Measurements from ENCODE around the gene EFR3B. TPM values are rescaled to one million over a fixed set of nuclear protein-coding genes. Genes with fewer than 3 reads are reported as not detected.
A peak's percentile ranks its signal among the peaks of the same experiment; 100 is the strongest.

The EFR3B gene
- total RNA-seq, 1 donor from 2014 or later, result 17.2 TPM

DNA sequence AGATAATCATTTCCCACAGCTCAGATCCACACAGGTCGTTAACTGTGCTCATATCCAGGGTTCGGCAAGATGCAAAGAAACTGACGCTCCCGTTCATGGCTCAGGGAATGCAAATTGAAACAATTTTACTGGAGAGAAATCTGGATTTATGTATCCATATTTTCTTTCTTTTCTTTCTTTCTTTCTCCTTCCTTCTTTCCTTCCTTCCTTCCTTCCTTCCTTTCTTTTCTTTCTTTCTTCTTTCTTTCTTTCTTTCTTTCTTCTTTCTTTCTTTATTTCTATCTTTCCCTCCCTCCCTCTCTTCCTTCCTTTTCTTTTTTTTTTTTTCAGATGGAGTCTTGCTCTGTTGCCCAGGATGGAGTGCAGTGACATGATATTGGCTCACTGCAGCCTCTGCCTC, 146.5 kb downstream of the EFR3B start:
- H2AFZ ChIP-seq (replicated peaks), result no peak overlapping the region
- no peaks in the 10 kb centered on the region for H3K9me3 Mint-ChIP-seq
- H4K20me1 ChIP-seq (ENCODE audit: low read depth), result no peaks in the 10 kb centered on the region
- DNase-seq (ENCODE audit: low spot score), result no peak
- no peak overlapping the region for H3K27ac ChIP-seq
- no peak overlapping the region for H3K4me2 ChIP-seq
- no peak overlapping the region for H3K9ac ChIP-seq
- H3K4me1 ChIP-seq, result peaks cover 15% of the 10 kb centered on the region
- H3K9me3 ChIP-seq (ENCODE audit: low read depth), result no peaks in the 10 kb centered on the region
- no peaks in the 10 kb centered on the region for H3K27me3 ChIP-seq
- H3K27me3 Mint-ChIP-seq (ENCODE audit: insufficient read depth, low read depth), result peaks cover 16% of the 10 kb centered on the region
- no peaks in the 10 kb centered on the region for H3K36me3 Mint-ChIP-seq
- no peak overlapping the region for H3K4me3 Mint-ChIP-seq
- TF ChIP-seq CTCF (IDR thresholded peaks at IDR 0.05) (no peak), EZH2phosphoT487 (IDR thresholded peaks at IDR 0.05) (no peak), EZH2 (IDR thresholded peaks at IDR 0.05) (no peak)
- no peaks in the 10 kb centered on the region for H3F3A ChIP-seq (ENCODE audit: low read depth)
- H3K27ac Mint-ChIP-seq, result peak overlapping the region; percentile 50
- no peaks in the 10 kb centered on the region for H3K79me2 ChIP-seq (ENCODE audit: low read depth)
- H3K36me3 ChIP-seq, result no peaks in the 10 kb centered on the region
- H3K4me1 Mint-ChIP-seq, result peaks cover 35% of the 10 kb centered on the region
- no peak overlapping the region for H3K4me3 ChIP-seq

DNA sequence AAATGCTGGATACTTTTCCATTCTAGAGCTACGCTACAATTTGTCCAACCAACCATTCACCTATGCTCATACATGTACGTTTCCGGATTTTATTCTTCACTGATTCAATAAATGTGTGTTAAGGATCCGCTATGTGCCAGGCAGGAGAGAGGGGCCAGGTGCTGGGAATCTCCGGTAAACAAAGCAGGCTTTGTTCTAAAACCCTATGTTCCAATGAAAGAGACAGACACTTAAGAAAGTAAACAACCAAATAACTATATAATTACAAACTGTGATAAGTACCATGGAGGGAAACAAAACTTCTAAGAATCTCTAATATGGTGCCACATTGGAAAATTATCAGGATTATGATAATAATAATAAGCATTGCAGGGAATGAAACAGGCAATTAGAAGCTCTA, 148.7 kb downstream of the EFR3B start:
- Histone ChIP-seq H3K4me2 (no peak overlapping the region), H3K9me3 (ENCODE audit: low read depth) (no peaks in the 10 kb centered on the region), H3K4me3 (no peak overlapping the region), H3K79me2 (ENCODE audit: low read depth) (no peaks in the 10 kb centered on the region), H2AFZ (replicated peaks) (no peak overlapping the region), H3K27ac (no peak overlapping the region), H3K4me1 (peaks cover 22% of the 10 kb centered on the region), H3K9ac (no peak overlapping the region), H4K20me1 (ENCODE audit: low read depth) (no peaks in the 10 kb centered on the region), H3K36me3 (no peaks in the 10 kb centered on the region), H3K27me3 (no peaks in the 10 kb centered on the region), H3F3A (ENCODE audit: low read depth) (peaks cover 3% of the 10 kb centered on the region)
- no peak for DNase-seq (ENCODE audit: low spot score)
- peak overlapping the region; percentile 19 for H3K27ac Mint-ChIP-seq
- H3K36me3 Mint-ChIP-seq, result no peaks in the 10 kb centered on the region
- H3K27me3 Mint-ChIP-seq (ENCODE audit: insufficient read depth, low read depth), result peaks cover 15% of the 10 kb centered on the region
- peaks cover 50% of the 10 kb centered on the region for H3K4me1 Mint-ChIP-seq
- H3K4me3 Mint-ChIP-seq, result no peak overlapping the region
- TF ChIP-seq EZH2phosphoT487 (IDR thresholded peaks at IDR 0.05), result no peak
- TF ChIP-seq EZH2 (IDR thresholded peaks at IDR 0.05), result no peak
- no peak for TF ChIP-seq CTCF (IDR thresholded peaks at IDR 0.05)
- no peaks in the 10 kb centered on the region for H3K9me3 Mint-ChIP-seq

DNA sequence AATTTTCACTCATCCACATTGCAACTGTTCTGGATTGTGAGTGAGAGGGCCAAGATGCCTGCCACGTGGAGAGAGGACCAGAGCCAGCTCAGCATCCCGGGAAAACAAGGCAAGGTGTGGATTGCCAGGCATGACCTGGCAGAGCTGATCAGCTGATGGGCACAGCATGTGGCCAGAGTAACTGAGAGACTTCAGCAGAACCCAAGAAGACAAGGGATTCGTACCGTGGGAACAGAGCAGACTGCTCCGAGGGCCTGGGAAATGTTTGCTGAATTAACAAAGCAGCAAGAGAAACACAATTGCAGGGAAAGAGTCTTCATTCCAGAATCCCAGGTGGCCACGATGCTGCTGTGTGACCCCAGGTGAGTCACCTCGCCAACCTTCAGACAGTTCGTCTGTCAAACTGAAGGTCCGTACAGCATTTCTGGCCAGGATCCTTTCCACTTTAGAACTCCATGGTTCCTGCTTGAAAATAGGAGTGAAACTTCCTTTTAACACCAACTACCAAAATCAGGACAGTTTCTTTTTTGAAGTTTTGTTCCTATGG, 152.8 kb downstream of the EFR3B start:
- Mint-ChIP-seq H3K27ac (peak overlapping the region; percentile 6), H3K9me3 (no peaks in the 10 kb centered on the region)
- no peaks in the 10 kb centered on the region for H3K27me3 ChIP-seq

More for the DNA sequence above, 152.8 kb downstream of the EFR3B start:
- Histone ChIP-seq H3K4me3 (no peak overlapping the region), H3K79me2 (ENCODE audit: low read depth) (no peaks in the 10 kb centered on the region), H3K4me2 (no peak overlapping the region), H3K27ac (no peak overlapping the region), H2AFZ (replicated peaks) (no peak overlapping the region), H4K20me1 (ENCODE audit: low read depth) (no peaks in the 10 kb centered on the region), H3K9ac (no peak overlapping the region), H3F3A (ENCODE audit: low read depth) (peaks cover 10% of the 10 kb centered on the region), H3K9me3 (ENCODE audit: low read depth) (no peaks in the 10 kb centered on the region), H3K36me3 (no peaks in the 10 kb centered on the region), H3K4me1 (peaks cover 16% of the 10 kb centered on the region)
- H3K36me3 Mint-ChIP-seq, result no peaks in the 10 kb centered on the region
- TF ChIP-seq CTCF (IDR thresholded peaks at IDR 0.05) (no peak), EZH2 (IDR thresholded peaks at IDR 0.05) (no peak), EZH2phosphoT487 (IDR thresholded peaks at IDR 0.05) (no peak)
- peak; percentile 42 for DNase-seq (ENCODE audit: low spot score)
- peaks cover 58% of the 10 kb centered on the region for H3K4me1 Mint-ChIP-seq
- peaks cover 14% of the 10 kb centered on the region for H3K27me3 Mint-ChIP-seq (ENCODE audit: insufficient read depth, low read depth)
- peak overlapping the region; percentile 27 for H3K4me3 Mint-ChIP-seq

All from neural progenitor cell (in vitro differentiated cells).